HG03045 (cell line): Measurements from ENCODE around the gene FMN2.

Experiments used
- ATAC-seq: cut with Tn5 transposase; IDR thresholded peaks from one replicate; pipeline ENCODE4 v1.9.1; 2021; ENCODE audit warnings: mild to moderate bottlenecking, moderate library complexity; ENCODE audit not compliant: unreplicated experiment

FMN2 gene

GRCh38 chr1:240192851-240193250 lies 101.2 kb downstream of the FMN2 start:
- ATAC-seq = no peak

- ATAC-seq = no peak
Measured at GRCh38 chr1:240193679-240194078, 102.0 kb downstream of the FMN2 start.

- ATAC-seq = no peak
Measured at GRCh38 chr1:240194120-240194519, 102.4 kb downstream of the FMN2 start.

- no peak for ATAC-seq
Measured at GRCh38 chr1:240198376-240198775, 106.7 kb downstream of the FMN2 start.

- no peak for ATAC-seq
Measured at GRCh38 chr1:240199758-240200645, 108.3 kb downstream of the FMN2 start.

- no peak for ATAC-seq
Measured at GRCh38 chr1:240201931-240202330, 110.2 kb downstream of the FMN2 start.

- no peak for ATAC-seq
Measured at GRCh38 chr1:240207073-240207709, 115.5 kb downstream of the FMN2 start.

GRCh38 chr1:240210026-240210425 lies 118.3 kb downstream of the FMN2 start:
- ATAC-seq = no peak

GRCh38 chr1:240212556-240212955 lies 120.9 kb downstream of the FMN2 start:
- ATAC-seq = no peak

GRCh38 chr1:240217403-240217802 lies 125.7 kb downstream of the FMN2 start:
- no peak for ATAC-seq

- ATAC-seq = no peak
Measured at GRCh38 chr1:240219104-240219503, 127.4 kb downstream of the FMN2 start.

- no peak for ATAC-seq
Measured at GRCh38 chr1:240226102-240226501, 134.4 kb downstream of the FMN2 start.

GRCh38 chr1:240230816-240231215 lies 139.1 kb downstream of the FMN2 start:
- ATAC-seq = no peak

- no peak for ATAC-seq
Measured at GRCh38 chr1:240232530-240232929, 140.8 kb downstream of the FMN2 start.

- no peak for ATAC-seq
Measured at GRCh38 chr1:240234485-240235210, 143.0 kb downstream of the FMN2 start.

- no peak for ATAC-seq
Measured at GRCh38 chr1:240235521-240236288, 144.0 kb downstream of the FMN2 start.

GRCh38 chr1:240237305-240237721 lies 145.6 kb downstream of the FMN2 start:
- no peak for ATAC-seq

GRCh38 chr1:240239309-240239708 lies 147.6 kb downstream of the FMN2 start:
- no peak for ATAC-seq

- no peak for ATAC-seq
Measured at GRCh38 chr1:240241278-240241677, 149.6 kb downstream of the FMN2 start.

GRCh38 chr1:240242601-240243144 lies 151.0 kb downstream of the FMN2 start:
- ATAC-seq = no peak
